A549 (cell line): ENCODE measurements around the gene OMD. TPM values are rescaled to one million over a fixed set of nuclear protein-coding genes. Genes with fewer than 3 reads are reported as not detected.
A peak's percentile ranks its signal among the peaks of the same experiment; 100 is the strongest.

Source experiments
- ATAC-seq, 2 experiments: fragments of 200-7000 bp in 1 of 2; fragments of >200 bp in 1 of 2; cut with Nextera tagmentation in 1 of 2; cut with Tn5 transposase in 1 of 2; 3 replicates each; pipeline versions ENCODE4 v1.8.0 to v1.9.1; 2018 to 2020; ENCODE audit warnings: mild to moderate bottlenecking in 1 of 2, moderate library complexity in 1 of 2
- CTCF ChIA-PET: fragments of 300-600 bp; sonication (Branson Sonifier 250); formaldehyde crosslinking; extraction: SDS; loops from one replicate; lab custom pipeline; 2021; ENCODE audit warnings: antibody characterized with exemption, inconsistent platforms; lab: Yijun Ruan, JAX
- POLR2A ChIA-PET: fragments of 350-600 bp; formaldehyde crosslinking; extraction: SDS; loops from one replicate; lab custom pipeline; 2021; ENCODE audit warnings: antibody characterized with exemption, inconsistent platforms; lab: Yijun Ruan, JAX
- DNase-seq, 2 experiments: peaks; one replicate each; pipeline versions ENCODE4 v3.0.0 to v3.0.0-alpha.2; 2011 to 2016; ENCODE audit warnings: low read depth in 1 of 2, low spot score in 1 of 2
- FAIRE-seq: peaks from 2 replicates; lab custom pipeline; 2011; peaks lifted over from hg19 to GRCh38; lab: Jason Lieb, UNC
- H3K27ac ChIP-seq, 2 experiments: fragments of >200 bp; sonication (Bioruptor Twin); formaldehyde crosslinking; 3 replicates each; pipeline ENCODE4 v1.5.1; 2016 to 2017
- H3K4me1 ChIP-seq: fragments of >200 bp; sonication (Bioruptor Twin); formaldehyde crosslinking; 3 replicates; pipeline ENCODE4 v1.6.1; 2016
- H3K4me2 ChIP-seq: fragments of >200 bp; sonication (Bioruptor Twin); formaldehyde crosslinking; 3 replicates; pipeline ENCODE4 v1.6.1; 2016
- H3K4me3 ChIP-seq: fragments of >200 bp; sonication (Bioruptor Twin); formaldehyde crosslinking; 3 replicates; pipeline ENCODE4 v1.5.1; 2016
- H3K9me3 ChIP-seq: fragments of >200 bp; sonication (Bioruptor Twin); formaldehyde crosslinking; 3 replicates; pipeline ENCODE4 v1.6.1; 2016
- ELK1 ChIP-seq: fragments of 150-350 bp; IDR thresholded peaks from 2 replicates; pipeline ENCODE4 v1.6.1; 2014; ENCODE audit warnings: low read depth, mild to moderate bottlenecking, low read length
- EP300 ChIP-seq, 2 experiments: fragments of >200 bp; sonication (Bioruptor Twin); formaldehyde crosslinking; IDR thresholded peaks; 2 replicates in 1 of 2; 3 replicates in 1 of 2; pipeline ENCODE4 v1.6.1; 2016 to 2017
- ESRRA ChIP-seq: fragments of 150-350 bp; IDR thresholded peaks from 2 replicates; pipeline ENCODE4 v1.6.1; 2014; ENCODE audit warnings: mild to moderate bottlenecking, low read length, borderline replicate concordance
- HES2 ChIP-seq: fragments of >200 bp; sonication (Bioruptor Twin); formaldehyde crosslinking; IDR thresholded peaks from 2 replicates; pipeline ENCODE4 v1.6.1; 2016
- HMGXB4 ChIP-seq: fragments of 250-450 bp; sonication (Bioruptor Pico); IDR thresholded peaks from 2 replicates; pipeline ENCODE4 v1.5.0; 2021; ENCODE audit warnings: mild to moderate bottlenecking, moderate library complexity, borderline replicate concordance
- JUN ChIP-seq, 2 experiments: fragments of >200 bp; sonication (Bioruptor Twin); formaldehyde crosslinking; IDR thresholded peaks; 2 replicates in 1 of 2; 3 replicates in 1 of 2; pipeline ENCODE4 v1.6.1; 2016 to 2017
- JUNB ChIP-seq: fragments of >200 bp; sonication (Bioruptor Twin); formaldehyde crosslinking; IDR thresholded peaks from 2 replicates; pipeline ENCODE4 v1.6.1; 2016
- KDM5A ChIP-seq: fragments of 200-600 bp; sonication (generic); IDR thresholded peaks from 2 replicates; pipeline ENCODE4 v1.6.1; 2016; ENCODE audit warnings: antibody characterized with exemption, mild to moderate bottlenecking
- MAFK ChIP-seq: fragments of 450-650 bp; IDR thresholded peaks from 2 replicates; pipeline ENCODE4 v1.6.1; 2014; ENCODE audit not compliant: partially characterized antibody
- MAX ChIP-seq: IDR thresholded peaks from 2 replicates; pipeline ENCODE4 v1.6.1; 2012
- POLR2A ChIP-seq: IDR thresholded peaks from 2 replicates; pipeline ENCODE4 v1.6.1; 2012; ENCODE audit warnings: mild to moderate bottlenecking, low read length
- RAD21 ChIP-seq, 2 experiments: fragments of >200 bp in 1 of 2; sonication (Bioruptor Twin) in 1 of 2; formaldehyde crosslinking in 1 of 2; IDR thresholded peaks in 1 of 2; conservative IDR thresholded peaks in 1 of 2; 2 replicates in 1 of 2; 3 replicates in 1 of 2; pipeline ENCODE4 v1.6.1; 2012 to 2018; ENCODE audit warnings: inconsistent platforms in 1 of 2
- RFX5 ChIP-seq: fragments of 450-650 bp; IDR thresholded peaks from 2 replicates; pipeline ENCODE4 v1.7.1; 2014; ENCODE audit warnings: antibody characterized with exemption, mild to moderate bottlenecking, moderate library complexity
- SMC3 ChIP-seq: fragments of >200 bp; sonication (Bioruptor Twin); formaldehyde crosslinking; IDR thresholded peaks from 3 replicates; pipeline ENCODE4 v1.6.1; 2018; ENCODE audit warnings: inconsistent platforms
- USF2 ChIP-seq: fragments of 450-650 bp; IDR thresholded peaks from 2 replicates; pipeline ENCODE4 v1.6.1; 2014; ENCODE audit warnings: antibody characterized with exemption
- ZFP36 ChIP-seq: fragments of 450-650 bp; IDR thresholded peaks from 2 replicates; pipeline ENCODE4 v1.6.1; 2014; ENCODE audit warnings: borderline replicate concordance; ENCODE audit not compliant: partially characterized antibody
- WGBS: methylation state at CpG from one replicate; pipeline ENCODE4 v1.1.6; 2017; ENCODE audit errors: missing lambda C conversion rate; 5-methylcytosine and 5-hydroxymethylcytosine counted together
- polyA plus RNA-seq, 4 experiments: library from polyadenylated mRNA; depleted of rRNA in 3 of 4; stranded (reverse); fragments of >200 nt; fragmentation: RNase III in 1 of 4; extraction: RNeasy Plus Mini Kit Qiagen cat#74134 plus additional on column Dnase treatment in 1 of 4; gene quantifications; 2 replicates in 3 of 4; 3 replicates in 1 of 4; pipeline ENCODE4 v1.2.3, GENCODE V29; 2011 to 2017

The OMD gene
- polyA plus RNA-seq, 2 of the 4 experiments (the other 2 are of a cell fraction) = not detected

GRCh38 chr9:92405818-92406217 lies 18.5 kb downstream of the OMD start:
- Histone ChIP-seq H3K4me2 (no peak overlapping the region), H3K9me3 (no peaks in the 10 kb centered on the region), H3K4me1 (no peaks in the 10 kb centered on the region), H3K4me3 (no peak overlapping the region), H3K27ac (no peak overlapping the region)
- DNase-seq (no peak), FAIRE-seq (no peak), ATAC-seq (no peak)
- WGBS = 79% methylated on average over 4 of the region's 4 CpGs
- ChIA-PET POLR2A (no interaction called here), CTCF (interaction anchor here (1.2 kb wide), 1 partner anchor 60 kb away, joined by 3 read pairs; no protein-coding TSS in a partner anchor)
- TF ChIP-seq RAD21 (conservative IDR thresholded peaks at IDR 0.05 in 1 of 2, IDR thresholded peaks at IDR 0.05 in 1 of 2) = no peak
- TF ChIP-seq MAX = no peak
- TF ChIP-seq MAFK = no peak
- TF ChIP-seq JUNB = no peak
- no peak for TF ChIP-seq HES2
- TF ChIP-seq EP300 (IDR thresholded peaks at IDR 0.05) = no peak
- TF ChIP-seq SMC3 = no peak
- TF ChIP-seq RFX5 = no peak
- TF ChIP-seq POLR2A = no peak
- TF ChIP-seq HMGXB4 = no peak
- TF ChIP-seq ESRRA = no peak
- no peak for TF ChIP-seq KDM5A
- TF ChIP-seq, all 56 proteins: peak for 0

- POLR2A ChIA-PET = no interaction called here
- Histone ChIP-seq H3K27ac (no peak within 1 kb of the TSS), H3K9me3 (no peaks in the 10 kb centered on the region), H3K4me1 (no peaks in the 10 kb centered on the region), H3K4me2 (no peak within 1 kb of the TSS), H3K4me3 (no peak within 1 kb of the TSS)
- DNase-seq = no peak
- no peak for ATAC-seq
- 92% methylated on average over 5 of the region's 5 CpGs for WGBS
- no peak for FAIRE-seq
- CTCF ChIA-PET = interaction anchor here (0.6 kb wide), 1 partner anchor 256 kb away, joined by 3 read pairs; no protein-coding TSS in a partner anchor
- TF ChIP-seq USF2 (no peak), MAFK (peak; percentile 45), JUN (IDR thresholded peaks at IDR 0.05) (no peak), ELK1 (no peak), KDM5A (no peak), HMGXB4 (no peak), ZFP36 (no peak)
Measured at GRCh38 chr9:92404042-92404836, 20.0 kb downstream of the OMD start, which contains the start of gene OGN. Gene OGN (minus strand): TSS chr9:92404578. CDS start chr9:92403407, 1,171 bp downstream.
